Amniotic stem cell (primary cell): ENCODE data around the gene PPM1B.
A peak's percentile ranks its signal among the peaks of the same experiment; 100 is the strongest.
"Not testable (repeated sequence)": the region's sequence is repeated elsewhere in the genome, so short reads cannot be mapped to it uniquely, and the experiment has no call there.

ENCODE experiments used
- DNase-seq: peaks from one replicate; lab custom pipeline; 2025; lab: John Stamatoyannopoulos, UW

Gene PPM1B

GRCh38 chr2:44200759-44201158 lies 32.1 kb downstream of the PPM1B start:
- no peak for DNase-seq

- DNase-seq = no peak
Observed at GRCh38 chr2:44201648-44202165, 33.0 kb downstream of the PPM1B start.

GRCh38 chr2:44203542-44203941 lies 34.9 kb downstream of the PPM1B start:
- no peak for DNase-seq

- no peak for DNase-seq
Observed at GRCh38 chr2:44205169-44205568, 36.5 kb downstream of the PPM1B start.

GRCh38 chr2:44207102-44207501 lies 38.4 kb downstream of the PPM1B start:
- DNase-seq = no peak

- not testable (repeated sequence) for DNase-seq
Observed at GRCh38 chr2:44207648-44208047, 39.0 kb downstream of the PPM1B start.

GRCh38 chr2:44210362-44210761 lies 41.7 kb downstream of the PPM1B start:
- no peak for DNase-seq

GRCh38 chr2:44211183-44211582 lies 42.5 kb downstream of the PPM1B start:
- DNase-seq = no peak

- no peak for DNase-seq
Observed at GRCh38 chr2:44212302-44212701, 43.6 kb downstream of the PPM1B start.

GRCh38 chr2:44215827-44216226 lies 47.2 kb downstream of the PPM1B start:
- DNase-seq = no peak

GRCh38 chr2:44218771-44219170 lies 50.1 kb downstream of the PPM1B start:
- no peak for DNase-seq

- no peak for DNase-seq
Observed at GRCh38 chr2:44226753-44227152, 58.1 kb downstream of the PPM1B start.

GRCh38 chr2:44230378-44230777 lies 61.7 kb downstream of the PPM1B start:
- no peak for DNase-seq

- peak; percentile 9 for DNase-seq
Observed at GRCh38 chr2:44233450-44234128, 64.9 kb downstream of the PPM1B start.

- DNase-seq = no peak
Observed at GRCh38 chr2:44237221-44237620, 68.5 kb downstream of the PPM1B start.

GRCh38 chr2:44242904-44243303 lies 74.2 kb downstream of the PPM1B start:
- no peak for DNase-seq

GRCh38 chr2:44244135-44244871 lies 75.6 kb downstream of the PPM1B start:
- DNase-seq = peak; percentile 66

GRCh38 chr2:44245083-44245861 lies 76.6 kb downstream of the PPM1B start:
- DNase-seq = no peak

- no peak for DNase-seq
Observed at GRCh38 chr2:44246436-44246835, 77.8 kb downstream of the PPM1B start.

- DNase-seq = no peak
Observed at GRCh38 chr2:44246840-44247369, 78.2 kb downstream of the PPM1B start.

GRCh38 chr2:44247924-44248323 lies 79.2 kb downstream of the PPM1B start:
- no peak for DNase-seq

GRCh38 chr2:44249269-44249668 lies 80.6 kb downstream of the PPM1B start:
- DNase-seq = not testable (repeated sequence)
